Spleen (tissue), 7 donors: ENCODE results near the gene EGFR.

ENCODE experiments used
- POLR2A ChIP-seq, 3 donors: fragments of 450-650 bp; IDR thresholded peaks; one replicate each; pipeline ENCODE4 v1.5.1; 2017; ENCODE audit warnings: antibody characterized with exemption in 3 of 3, mild to moderate bottlenecking in 1 of 3
- POLR2AphosphoS5 ChIP-seq, 3 donors: sonication (generic); formaldehyde crosslinking; IDR thresholded peaks; one replicate each; pipeline ENCODE4 v1.5.1; 2017; ENCODE audit warnings: antibody characterized with exemption in 3 of 3
- TF ChIP-seq, protein P1 (sequence below), 11 experiments: fragments of 200-600 bp in 7 of 11; fragments of 450-650 bp in 4 of 11; sonication (generic) in 4 of 11; IDR thresholded peaks in 8 of 11; conservative IDR thresholded peaks in 3 of 11; 1 replicate in 7 of 11; 2 replicates in 4 of 11; pipeline versions ENCODE4 v1.4.0 to v1.8.0; 2016 to 2021; ENCODE audit warnings: antibody characterized with exemption in 11 of 11, inconsistent platforms in 4 of 11, mild to moderate bottlenecking in 1 of 11
- donor health status: DM: no; HTN: no; CAD: no; lungs with moderate emphysema.
- donor health status: DM: no; HTN: no; CAD: no.
- donor health status: DM: no; HTN: no; CAD: no.

- TF ChIP-seq, protein P1, sequence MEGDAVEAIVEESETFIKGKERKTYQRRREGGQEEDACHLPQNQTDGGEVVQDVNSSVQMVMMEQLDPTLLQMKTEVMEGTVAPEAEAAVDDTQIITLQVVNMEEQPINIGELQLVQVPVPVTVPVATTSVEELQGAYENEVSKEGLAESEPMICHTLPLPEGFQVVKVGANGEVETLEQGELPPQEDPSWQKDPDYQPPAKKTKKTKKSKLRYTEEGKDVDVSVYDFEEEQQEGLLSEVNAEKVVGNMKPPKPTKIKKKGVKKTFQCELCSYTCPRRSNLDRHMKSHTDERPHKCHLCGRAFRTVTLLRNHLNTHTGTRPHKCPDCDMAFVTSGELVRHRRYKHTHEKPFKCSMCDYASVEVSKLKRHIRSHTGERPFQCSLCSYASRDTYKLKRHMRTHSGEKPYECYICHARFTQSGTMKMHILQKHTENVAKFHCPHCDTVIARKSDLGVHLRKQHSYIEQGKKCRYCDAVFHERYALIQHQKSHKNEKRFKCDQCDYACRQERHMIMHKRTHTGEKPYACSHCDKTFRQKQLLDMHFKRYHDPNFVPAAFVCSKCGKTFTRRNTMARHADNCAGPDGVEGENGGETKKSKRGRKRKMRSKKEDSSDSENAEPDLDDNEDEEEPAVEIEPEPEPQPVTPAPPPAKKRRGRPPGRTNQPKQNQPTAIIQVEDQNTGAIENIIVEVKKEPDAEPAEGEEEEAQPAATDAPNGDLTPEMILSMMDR (IDR thresholded peaks at IDR 0.05 in 8 of 11, conservative IDR thresholded peaks at IDR 0.05 in 3 of 11), result no peak
- TF ChIP-seq POLR2AphosphoS5 (IDR thresholded peaks at IDR 0.05) (no peak), POLR2A (IDR thresholded peaks at IDR 0.05) (no peak)
Observed at GRCh38 chr7:55132550-55132889, 113.7 kb downstream of the EGFR start.
